Neural progenitor cell (in vitro differentiated cells): ENCODE results near the gene IL31RA.

Source experiments
- CTCF ChIP-seq: fragments of 200-600 bp; sonication (generic); IDR thresholded peaks from 2 replicates; pipeline ENCODE4 v1.5.1; 2017; ENCODE audit warnings: antibody characterized with exemption, mild to moderate bottlenecking
- EZH2 ChIP-seq: fragments of 200-600 bp; sonication (generic); IDR thresholded peaks from 2 replicates; pipeline ENCODE4 v1.6.1; 2017; ENCODE audit warnings: antibody characterized with exemption, mild to moderate bottlenecking, moderate library complexity

GRCh38 chr5:55919625-55920024 lies 68.5 kb downstream of the IL31RA start:
- TF ChIP-seq CTCF (no peak), EZH2 (no peak)
